Breast epithelium (tissue), 4 donors: Measurements from ENCODE around the gene KIFC1. TPM values are rescaled to one million over a fixed set of nuclear protein-coding genes. Genes with fewer than 3 reads are reported as not detected.
A peak's percentile ranks its signal among the peaks of the same experiment; 100 is the strongest.
"Not testable (repeated sequence)": the region's sequence is repeated elsewhere in the genome, so short reads cannot be mapped to it uniquely, and the experiment has no call there.

Experiments
- DNase-seq, 2 donors: peaks; one replicate each; pipeline ENCODE4 v3.0.0-alpha.2; 2019; ENCODE audit warnings: low spot score in 2 of 2
- H3K27ac ChIP-seq, 2 donors: fragments of 200-600 bp; sonication (generic) in 1 of 2; one replicate each; pipeline ENCODE4 v1.5.1; 2016 to 2019; ENCODE audit warnings: mild to moderate bottlenecking in 1 of 2
- H3K27me3 ChIP-seq, 2 donors: fragments of 200-600 bp; sonication (generic) in 1 of 2; one replicate each; pipeline versions ENCODE4 v1.5.1 to v1.6.0; 2017 to 2019; ENCODE audit warnings: control low read depth in 1 of 2, mild to moderate bottlenecking in 1 of 2
- H3K36me3 ChIP-seq: fragments of 200-600 bp; one replicate; pipeline ENCODE4 v1.5.1; 2019
- H3K4me1 ChIP-seq, 2 donors: fragments of 200-600 bp; sonication (generic); one replicate each; pipeline ENCODE4 v1.5.1; 2016 to 2019; ENCODE audit warnings: control low read depth in 1 of 2
- H3K4me3 ChIP-seq, 3 donors: fragments of 200-600 bp; sonication (generic); 1 replicate in 2 of 3; 2 replicates in 1 of 3; pipeline ENCODE4 v1.5.1; 2016 to 2019; ENCODE audit warnings: mild to moderate bottlenecking in 3 of 3, moderate library complexity in 2 of 3
- H3K9me3 ChIP-seq, 2 donors: fragments of 200-600 bp; sonication (generic) in 1 of 2; one replicate each; pipeline ENCODE4 v1.5.1; 2016 to 2019; ENCODE audit warnings: control low read depth in 1 of 2
- CTCF ChIP-seq, 3 donors: fragments of 450-650 bp; IDR thresholded peaks; one replicate each; pipeline ENCODE4 v1.5.1; 2016 to 2017; ENCODE audit warnings: antibody characterized with exemption in 3 of 3, mild to moderate bottlenecking in 3 of 3, moderate library complexity in 3 of 3
- POLR2A ChIP-seq: fragments of 450-650 bp; IDR thresholded peaks from one replicate; pipeline ENCODE4 v1.6.1; 2016; ENCODE audit warnings: antibody characterized with exemption, mild to moderate bottlenecking, moderate library complexity
- POLR2AphosphoS5 ChIP-seq, 3 donors: sonication (generic); formaldehyde crosslinking; IDR thresholded peaks; one replicate each; pipeline ENCODE4 v1.6.1; 2017; ENCODE audit warnings: antibody characterized with exemption in 3 of 3
- intact Hi-C: fragments of 100-400 bp; cut with DNase I; formaldehyde crosslinking; loops from one replicate; pipeline ENCODE4 v1.15.1; 2023; ENCODE audit warnings: low total_unique reads
- total RNA-seq, 3 donors: library from RNA; depleted of rRNA; stranded (reverse); fragments of >200 nt; gene quantifications; one replicate each; pipeline ENCODE4 v1.1.0, GENCODE V29; 2016

The KIFC1 gene
- total RNA-seq, 3 donors from 2014 or later, result 2.0 to 3.8 (median 3.2) TPM

GRCh38 chr6:33375143-33375671 lies 16.4 kb upstream of the KIFC1 start:
- H3K27me3 ChIP-seq, result no peaks in the 10 kb centered on the region
- H3K4me1 ChIP-seq, result peaks cover 0 to 10% of the 10 kb centered on the region in 2 donors
- peak; percentile 78 to 84 for DNase-seq

GRCh38 chr6:33377171-33377570 lies 14.5 kb upstream of the KIFC1 start:
- Histone ChIP-seq H3K27me3 (no peaks in the 10 kb centered on the region), H3K4me3 (no peak overlapping the region), H3K36me3 (no peaks in the 10 kb centered on the region), H3K4me1 (peaks cover 0 to 10% of the 10 kb centered on the region in 2 donors), H3K9me3 (no peaks in the 10 kb centered on the region), H3K27ac (peak overlapping the region; percentile 83 to 92)
- intact Hi-C loops, result no loop called here
- no peak for DNase-seq
- no peak for TF ChIP-seq POLR2A
- TF ChIP-seq CTCF (IDR thresholded peaks at IDR 0.05), result no peak
- TF ChIP-seq POLR2AphosphoS5 (IDR thresholded peaks at IDR 0.05), result no peak

More at GRCh38 chr6:33375143-33375671, 16.4 kb upstream of the KIFC1 start:
- TF ChIP-seq CTCF (IDR thresholded peaks at IDR 0.05) (no peak), POLR2AphosphoS5 (IDR thresholded peaks at IDR 0.05) (peak in 2 of 3 donors; percentile 36 to 58)
- intact Hi-C loops, result no loop called here
- Histone ChIP-seq H3K9me3 (no peaks in the 10 kb centered on the region), H3K4me3 (peak overlapping the region in 2 of 3 donors; percentile 8 to 43), H3K27ac (peak overlapping the region; percentile 83 to 92), H3K36me3 (no peaks in the 10 kb centered on the region)

- H3K9me3 ChIP-seq, DNase-seq, H3K4me3 ChIP-seq, H3K27ac ChIP-seq, H3K36me3 ChIP-seq, H3K27me3 ChIP-seq, intact Hi-C loops: not testable (repeated sequence)
- H3K4me1 ChIP-seq, result peaks cover 0 to 10% of the 10 kb centered on the region in 2 donors
Measured at GRCh38 chr6:33379184-33379583, 12.4 kb upstream of the KIFC1 start.

- Histone ChIP-seq H3K27me3 (no peaks in the 10 kb centered on the region), H3K4me3 (no peak overlapping the region), H3K9me3 (no peaks in the 10 kb centered on the region), H3K27ac (no peak overlapping the region), H3K36me3 (no peaks in the 10 kb centered on the region), H3K4me1 (peaks cover 0 to 4% of the 10 kb centered on the region in 2 donors)
- DNase-seq, result no peak
- intact Hi-C loops, result no loop called here
- TF ChIP-seq POLR2A, result no peak
- TF ChIP-seq POLR2AphosphoS5 (IDR thresholded peaks at IDR 0.05), result no peak
- TF ChIP-seq CTCF (IDR thresholded peaks at IDR 0.05), result no peak
Measured at GRCh38 chr6:33380272-33380981, 11.2 kb upstream of the KIFC1 start.

GRCh38 chr6:33383427-33384185 lies 8.0 kb upstream of the KIFC1 start:
- Histone ChIP-seq H3K4me3 (no peak overlapping the region), H3K27me3 (no peaks in the 10 kb centered on the region), H3K4me1 (no peaks in the 10 kb centered on the region), H3K27ac (no peak overlapping the region), H3K36me3 (no peaks in the 10 kb centered on the region), H3K9me3 (no peaks in the 10 kb centered on the region)
- TF ChIP-seq CTCF (IDR thresholded peaks at IDR 0.05) (no peak), POLR2A (no peak), POLR2AphosphoS5 (IDR thresholded peaks at IDR 0.05) (no peak)
- intact Hi-C loops, result no loop called here
- DNase-seq, result no peak
